Measurements from ENCODE around the gene TSSK2.

TSSK2 gene

DNA sequence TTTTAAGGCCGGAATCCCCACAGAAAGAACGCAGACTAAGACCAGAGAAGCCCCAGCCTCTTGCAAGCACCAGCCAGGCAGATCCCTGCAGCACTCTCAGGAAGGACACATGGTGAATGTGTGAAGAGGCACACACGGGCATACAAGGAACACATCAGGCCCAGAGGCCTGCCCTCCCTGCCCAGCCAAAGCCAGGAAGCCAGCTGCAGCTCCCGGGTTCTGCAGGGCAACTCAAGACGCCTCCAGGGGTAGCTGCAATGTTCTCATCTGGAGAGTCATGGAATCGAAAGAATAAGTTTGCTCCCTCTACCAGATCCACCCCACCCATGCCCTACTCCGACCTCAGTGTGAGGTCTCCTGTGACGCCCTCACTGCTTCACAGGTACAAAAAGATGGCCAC, 11.2 kb upstream of the TSSK2 start:
- H3K4me3 ChIP-seq (replicated peaks; ENCODE audit: low read depth, low read length), result 0 out of 2 replicates have a peak overlapping the region, but pooled peaks have one; percentile 3
- TF ChIP-seq CTCF (IDR thresholded peaks at IDR 0.05; ENCODE audit: low read depth, low read length, missing control alignments), result no peak

GRCh38 chr22:19120829-19121630, 10.1 kb upstream of the TSSK2 start:
- no peak for TF ChIP-seq CTCF (IDR thresholded peaks at IDR 0.05; ENCODE audit: low read depth, low read length, missing control alignments)
- H3K4me3 ChIP-seq (replicated peaks; ENCODE audit: low read depth, low read length), result peak overlapping the region; percentile 82
- no peak for DNase-seq (ENCODE audit: extremely low read depth, low read depth)

More for the DNA sequence above, 11.2 kb upstream of the TSSK2 start:
- no peak for DNase-seq (ENCODE audit: extremely low read depth, low read depth)

GRCh38 chr22:19121631-19122142, 9.4 kb upstream of the TSSK2 start:
- DNase-seq (ENCODE audit: extremely low read depth, low read depth), result no peak
- peak overlapping the region; percentile 82 for H3K4me3 ChIP-seq (replicated peaks; ENCODE audit: low read depth, low read length)
- TF ChIP-seq CTCF (IDR thresholded peaks at IDR 0.05; ENCODE audit: low read depth, low read length, missing control alignments), result no peak

DNA sequence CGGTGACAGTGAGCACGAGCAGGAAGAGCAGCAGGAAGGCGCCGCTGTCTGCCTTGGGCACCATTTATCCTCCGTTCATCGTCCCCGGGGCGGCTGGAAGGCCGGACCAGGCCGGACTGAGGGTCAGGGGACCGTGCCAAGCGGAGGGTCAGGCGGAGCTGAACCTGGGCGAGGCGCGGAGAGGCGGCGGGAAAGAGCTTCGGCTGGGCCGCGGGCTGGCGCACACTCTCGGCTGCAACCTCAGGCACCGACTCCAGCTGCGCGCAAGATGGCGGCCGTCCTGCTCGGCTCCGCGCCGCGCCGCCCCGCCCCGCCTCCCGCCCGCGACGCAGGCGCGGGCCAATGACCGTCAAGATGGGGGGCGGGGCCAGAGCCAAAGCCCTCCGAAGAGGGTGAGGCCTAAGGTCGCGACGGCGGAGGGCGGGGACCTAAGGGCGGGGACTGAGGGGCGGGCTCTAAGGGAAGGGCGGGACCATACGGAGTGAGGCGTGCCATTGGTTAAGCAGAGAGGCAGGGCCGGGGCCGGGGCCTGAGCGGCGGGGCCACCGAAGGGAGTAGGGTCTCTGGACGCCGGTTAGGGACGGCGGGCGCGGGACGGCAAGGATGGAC, 8.9 kb upstream of the TSSK2 start, which contains the start of gene DGCR2:
DGCR2 (minus strand) TSS at position 270 of the 609 bp plus-strand sequence; CDS start at position 64, 206 bp downstream.
- peak; percentile 70 for DNase-seq (ENCODE audit: extremely low read depth, low read depth)
- no peak for TF ChIP-seq CTCF (IDR thresholded peaks at IDR 0.05; ENCODE audit: low read depth, low read length, missing control alignments)
- H3K4me3 ChIP-seq (replicated peaks; ENCODE audit: low read depth, low read length), result peak within 1 kb of the TSS; percentile 82

- peak overlapping the region; percentile 82 for H3K4me3 ChIP-seq (replicated peaks; ENCODE audit: low read depth, low read length)
- no peak for DNase-seq (ENCODE audit: extremely low read depth, low read depth)
- no peak for TF ChIP-seq CTCF (IDR thresholded peaks at IDR 0.05; ENCODE audit: low read depth, low read length, missing control alignments)
These were observed 8.2 kb upstream of the TSSK2 start for GRCh38 chr22:19122752-19123492.

GRCh38 chr22:19123936-19124335, 7.2 kb upstream of the TSSK2 start:
- DNase-seq (ENCODE audit: extremely low read depth, low read depth), result no peak

More at GRCh38 chr22:19123936-19124335, 7.2 kb upstream of the TSSK2 start:
- no peak overlapping the region for H3K4me3 ChIP-seq (replicated peaks; ENCODE audit: low read depth, low read length)
- no peak for TF ChIP-seq CTCF (IDR thresholded peaks at IDR 0.05; ENCODE audit: low read depth, low read length, missing control alignments)
